CD14-positive monocyte (primary cell): ENCODE measurements around the gene BUB1. TPM values are rescaled to one million over a fixed set of nuclear protein-coding genes. Genes with fewer than 3 reads are reported as not detected.
"Not testable (repeated sequence)": the region's sequence is repeated elsewhere in the genome, so short reads cannot be mapped to it uniquely, and the experiment has no call there.

ENCODE experiments used
- DNase-seq, 3 donors: peaks; one replicate each; pipeline ENCODE4 v3.0.0-alpha.2; 2011 to 2022
- H2AFZ ChIP-seq: 2 replicates; pipeline ENCODE4 v1.6.0; 2012; ENCODE audit warnings: mild to moderate bottlenecking, low read depth, low read length, inconsistent platforms; ENCODE audit not compliant: insufficient read depth, poor library complexity, severe bottlenecking
- H3K27ac ChIP-seq, 2 donors: 1 replicate in 1 of 2; 2 replicates in 1 of 2; pipeline ENCODE4 v1.5.1; 2012 to 2013; ENCODE audit warnings: low read length in 2 of 2, control low read depth in 1 of 2, inconsistent platforms in 1 of 2, low read depth in 1 of 2, mild to moderate bottlenecking in 1 of 2
- H3K27me3 ChIP-seq, 2 donors: one replicate each; pipeline versions ENCODE4 v1.6.0 to v1.6.1; 2011 to 2013; ENCODE audit warnings: low read length in 2 of 2; ENCODE audit not compliant: control insufficient read depth in 2 of 2, insufficient read depth in 2 of 2
- H3K36me3 ChIP-seq, 2 donors: replicated peaks in 1 of 2; 1 replicate in 1 of 2; 2 replicates in 1 of 2; pipeline versions ENCODE4 v1.5.1 to v1.6.1; 2012 to 2013; ENCODE audit warnings: low read length in 2 of 2, control low read depth in 1 of 2, inconsistent platforms in 1 of 2, mild to moderate bottlenecking in 1 of 2; ENCODE audit not compliant: insufficient read depth in 2 of 2, control insufficient read depth in 1 of 2
- H3K4me1 ChIP-seq, 2 donors: 1 replicate in 1 of 2; 2 replicates in 1 of 2; pipeline versions ENCODE4 v1.5.1 to v1.6.1; 2012 to 2013; ENCODE audit warnings: low read length in 2 of 2, control low read depth in 1 of 2, inconsistent platforms in 1 of 2, mild to moderate bottlenecking in 1 of 2, moderate library complexity in 1 of 2; ENCODE audit not compliant: insufficient read depth in 2 of 2, control insufficient read depth in 1 of 2
- H3K4me2 ChIP-seq: replicated peaks from 2 replicates; pipeline ENCODE3; 2012; ENCODE audit warnings: low read length, moderate library complexity, mild to moderate bottlenecking; ENCODE audit not compliant: poor library complexity, severe bottlenecking; ENCODE audit errors: extremely low read depth
- H3K4me3 ChIP-seq, 3 experiments: fragments of 200-600 bp in 1 of 3; sonication (generic) in 1 of 3; replicated peaks in 1 of 3; 1 replicate in 2 of 3; 2 replicates in 1 of 3; pipeline ENCODE4 v1.5.1; 2011 to 2013; ENCODE audit warnings: low read length in 3 of 3, mild to moderate bottlenecking in 3 of 3, control low read depth in 2 of 3, low read depth in 2 of 3, inconsistent platforms in 1 of 3, moderate library complexity in 1 of 3
- H3K79me2 ChIP-seq: 2 replicates; pipeline ENCODE4 v1.6.0; 2012; ENCODE audit warnings: mild to moderate bottlenecking, control low read depth, inconsistent platforms, low read length, moderate library complexity; ENCODE audit not compliant: insufficient read depth
- H3K9ac ChIP-seq: 2 replicates; pipeline ENCODE4 v1.6.0; 2017; ENCODE audit warnings: low read length, mild to moderate bottlenecking; ENCODE audit not compliant: insufficient read depth, poor library complexity, severe bottlenecking
- H3K9me3 ChIP-seq, 2 donors: replicated peaks in 1 of 2; 1 replicate in 1 of 2; 2 replicates in 1 of 2; pipeline versions ENCODE4 v1.5.1 to v1.6.1; 2012 to 2013; ENCODE audit warnings: low read length in 2 of 2, control low read depth in 1 of 2; ENCODE audit not compliant: control insufficient read depth in 1 of 2, insufficient read depth in 1 of 2
- H4K20me1 ChIP-seq: 2 replicates; pipeline ENCODE4 v1.6.0; 2012; ENCODE audit warnings: mild to moderate bottlenecking, low read length, control low read depth, moderate library complexity; ENCODE audit not compliant: insufficient read depth
- H3K27ac Mint-ChIP-seq, 7 donors: one replicate each; pipeline ENCODE4 v1.8.0; 2020; ENCODE audit warnings: mild to moderate bottlenecking in 7 of 7, mixed read lengths in 7 of 7, moderate library complexity in 6 of 7, inconsistent platforms in 2 of 7
- H3K27me3 Mint-ChIP-seq, 3 donors: one replicate each; pipeline ENCODE4 v1.8.0; 2021 to 2022; ENCODE audit warnings: low read depth in 3 of 3, mild to moderate bottlenecking in 3 of 3, mixed read lengths in 3 of 3, moderate library complexity in 3 of 3, inconsistent platforms in 1 of 3
- H3K36me3 Mint-ChIP-seq, 2 donors: one replicate each; pipeline ENCODE4 v1.8.0; 2020; ENCODE audit warnings: mixed read lengths in 2 of 2, inconsistent platforms in 1 of 2, mild to moderate bottlenecking in 1 of 2
- H3K4me1 Mint-ChIP-seq: one replicate; pipeline ENCODE4 v1.8.0; 2020; ENCODE audit warnings: mild to moderate bottlenecking, mixed read lengths
- H3K4me3 Mint-ChIP-seq, 2 donors: one replicate each; pipeline ENCODE4 v1.8.0; 2020; ENCODE audit warnings: mild to moderate bottlenecking in 2 of 2, mixed read lengths in 2 of 2, moderate library complexity in 1 of 2
- H3K9me3 Mint-ChIP-seq, 7 donors: one replicate each; pipeline ENCODE4 v1.8.0; 2020 to 2022; ENCODE audit warnings: mixed read lengths in 7 of 7, mild to moderate bottlenecking in 6 of 7, moderate library complexity in 6 of 7, inconsistent platforms in 2 of 7
- WGBS: methylation state at CpG from one replicate; pipeline ENCODE4 v1.1.5; 2013; ENCODE audit warnings: missing lambda C conversion rate; ENCODE audit not compliant: insufficient coverage; 5-methylcytosine and 5-hydroxymethylcytosine counted together
- intact Hi-C, 2 donors: fragments of 100-400 bp; cut with micrococcal nuclease; formaldehyde crosslinking; loops; one replicate each; pipeline versions ENCODE4 v1.15.0 to v1.15.1; 2023
- polyA plus RNA-seq, 3 donors: library from polyadenylated mRNA; depleted of rRNA in 1 of 3; unstranded in 2 of 3; stranded (reverse) in 1 of 3; fragments of 300-500 nt in 2 of 3; fragments of >200 nt in 1 of 3; fragmentation: Illumina TruSeq in 2 of 3; gene quantifications; 1 replicate in 2 of 3; 2 replicates in 1 of 3; pipeline ENCODE4 v1.2.3, GENCODE V29; 2012 to 2021
- TF ChIP-seq, protein P1 (sequence below): fragments of 200-600 bp; IDR thresholded peaks from one replicate; pipeline ENCODE4 v1.8.0; 2022; ENCODE audit warnings: antibody characterized with exemption, mild to moderate bottlenecking

Gene BUB1
- polyA plus RNA-seq, 3 donors = 0.11 to 0.30 (median 0.24) TPM

DNA sequence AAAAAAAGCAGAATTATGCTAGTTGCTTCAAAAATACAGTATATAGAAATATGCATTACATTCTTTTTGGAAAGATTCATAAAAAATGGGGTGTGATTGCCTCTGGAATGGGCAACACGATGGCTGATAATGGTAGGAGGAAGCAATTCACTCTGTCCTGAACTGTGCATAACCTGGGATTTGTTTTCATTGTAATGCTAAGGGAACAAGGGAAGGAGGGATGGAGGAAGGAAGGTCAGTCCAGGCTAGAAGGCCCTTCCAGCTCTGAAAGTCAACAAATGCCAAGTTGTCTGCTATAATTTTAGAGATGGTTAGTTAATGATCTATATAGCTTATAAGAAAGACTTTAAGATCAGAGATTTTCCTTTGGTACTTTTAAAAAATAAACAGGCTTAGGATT is 40.8 kb downstream of the BUB1 start:
- Histone ChIP-seq H3K27ac (no peak overlapping the region), H3K4me1 (no peaks in the 10 kb centered on the region), H3K79me2 (no peaks in the 10 kb centered on the region), H2AFZ (no peak overlapping the region), H3K9ac (no peak overlapping the region), H3K4me3 (no peak overlapping the region), H4K20me1 (no peaks in the 10 kb centered on the region), H3K4me2 (no peak overlapping the region), H3K36me3 (peaks cover 46 to 68% of the 10 kb centered on the region in 2 donors), H3K27me3 (no peaks in the 10 kb centered on the region), H3K9me3 (no peaks in the 10 kb centered on the region)
- Mint-ChIP-seq H3K9me3 (no peaks in the 10 kb centered on the region), H3K27me3 (peaks cover 0 to 2% (median 0%) of the 10 kb centered on the region in 3 donors), H3K4me3 (no peak overlapping the region), H3K27ac (no peak overlapping the region), H3K36me3 (peaks cover 71 to 78% of the 10 kb centered on the region in 2 donors), H3K4me1 (no peaks in the 10 kb centered on the region)
- WGBS = 93% methylated on average over 1 of the region's 1 CpG
- intact Hi-C loops = no loop called here
- TF ChIP-seq, protein P1, sequence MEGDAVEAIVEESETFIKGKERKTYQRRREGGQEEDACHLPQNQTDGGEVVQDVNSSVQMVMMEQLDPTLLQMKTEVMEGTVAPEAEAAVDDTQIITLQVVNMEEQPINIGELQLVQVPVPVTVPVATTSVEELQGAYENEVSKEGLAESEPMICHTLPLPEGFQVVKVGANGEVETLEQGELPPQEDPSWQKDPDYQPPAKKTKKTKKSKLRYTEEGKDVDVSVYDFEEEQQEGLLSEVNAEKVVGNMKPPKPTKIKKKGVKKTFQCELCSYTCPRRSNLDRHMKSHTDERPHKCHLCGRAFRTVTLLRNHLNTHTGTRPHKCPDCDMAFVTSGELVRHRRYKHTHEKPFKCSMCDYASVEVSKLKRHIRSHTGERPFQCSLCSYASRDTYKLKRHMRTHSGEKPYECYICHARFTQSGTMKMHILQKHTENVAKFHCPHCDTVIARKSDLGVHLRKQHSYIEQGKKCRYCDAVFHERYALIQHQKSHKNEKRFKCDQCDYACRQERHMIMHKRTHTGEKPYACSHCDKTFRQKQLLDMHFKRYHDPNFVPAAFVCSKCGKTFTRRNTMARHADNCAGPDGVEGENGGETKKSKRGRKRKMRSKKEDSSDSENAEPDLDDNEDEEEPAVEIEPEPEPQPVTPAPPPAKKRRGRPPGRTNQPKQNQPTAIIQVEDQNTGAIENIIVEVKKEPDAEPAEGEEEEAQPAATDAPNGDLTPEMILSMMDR = no peak
- no peak for DNase-seq

DNA sequence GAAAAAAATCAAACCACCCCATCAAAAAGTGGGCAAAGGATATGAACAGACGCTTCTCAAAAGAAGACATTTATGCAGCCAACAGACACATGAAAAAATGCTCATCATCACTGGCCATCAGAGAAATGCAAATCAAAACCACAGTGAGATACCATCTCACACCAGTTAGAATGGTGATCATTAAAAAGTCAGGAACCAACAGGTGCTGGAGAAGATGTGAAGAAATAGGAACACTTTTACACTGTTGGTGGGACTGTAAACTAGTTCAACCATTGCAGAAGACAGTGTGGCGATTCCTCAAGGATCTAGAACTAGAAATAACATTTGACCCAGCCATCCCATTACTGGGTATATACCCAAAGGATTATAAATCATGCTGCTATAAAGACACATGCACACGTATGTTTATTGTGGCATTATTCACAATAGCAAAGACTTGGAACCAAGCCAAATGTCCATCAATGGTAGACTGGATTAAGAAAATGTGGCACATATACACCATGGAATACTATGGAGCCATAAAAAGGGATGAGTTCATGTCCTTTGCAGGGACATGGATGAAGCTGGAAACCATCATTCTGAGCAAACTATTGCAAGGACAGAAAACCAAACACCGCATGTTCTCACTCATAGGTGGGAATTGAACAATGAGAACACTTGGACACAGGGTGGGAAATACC is 41.8 kb downstream of the BUB1 start:
- H3K27me3 ChIP-seq, H3K4me3 Mint-ChIP-seq, H3K9ac ChIP-seq, H3K27me3 Mint-ChIP-seq, H3K9me3 Mint-ChIP-seq, H2AFZ ChIP-seq, intact Hi-C loops, H3K4me2 ChIP-seq, DNase-seq, H3K4me1 Mint-ChIP-seq, H4K20me1 ChIP-seq, H3K4me3 ChIP-seq, H3K27ac Mint-ChIP-seq, H3K4me1 ChIP-seq, H3K27ac ChIP-seq, H3K9me3 ChIP-seq, H3K79me2 ChIP-seq: not testable (repeated sequence)
- H3K36me3 ChIP-seq = peaks cover 36 to 58% of the 10 kb centered on the region in 2 donors
- peaks cover 61 to 70% of the 10 kb centered on the region in 2 donors for H3K36me3 Mint-ChIP-seq
- no CpG with 5 or more reads among the region's 4 CpGs for WGBS

DNA sequence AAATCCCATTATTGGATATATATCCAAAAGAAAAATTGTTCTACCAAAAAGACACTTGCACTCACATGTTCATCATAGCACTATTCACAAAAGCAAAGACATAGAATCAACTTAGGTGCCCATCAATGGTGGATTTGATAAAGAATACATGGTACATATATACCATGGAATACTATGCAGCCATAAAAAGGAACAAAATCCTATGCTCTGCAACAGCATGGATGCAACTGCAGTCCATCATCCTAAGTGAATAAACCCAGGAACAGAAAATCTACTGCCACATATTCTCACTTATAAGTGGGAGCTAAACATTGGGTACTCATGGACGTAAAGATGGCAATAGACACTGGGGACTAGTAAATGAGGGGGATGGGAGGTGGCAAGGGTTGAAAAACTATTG is 50.5 kb downstream of the BUB1 start:
- H3K9me3 ChIP-seq, H3K79me2 ChIP-seq, H3K4me1 ChIP-seq, intact Hi-C loops, H3K4me3 ChIP-seq, H2AFZ ChIP-seq, H3K27ac ChIP-seq, H3K4me3 Mint-ChIP-seq, H4K20me1 ChIP-seq, H3K4me2 ChIP-seq, H3K36me3 Mint-ChIP-seq, H3K9ac ChIP-seq, H3K9me3 Mint-ChIP-seq, H3K27me3 Mint-ChIP-seq, H3K27ac Mint-ChIP-seq, H3K27me3 ChIP-seq, H3K4me1 Mint-ChIP-seq, DNase-seq, H3K36me3 ChIP-seq: not testable (repeated sequence)
- WGBS = no CpG with 5 or more reads among the region's 1 CpG

DNA sequence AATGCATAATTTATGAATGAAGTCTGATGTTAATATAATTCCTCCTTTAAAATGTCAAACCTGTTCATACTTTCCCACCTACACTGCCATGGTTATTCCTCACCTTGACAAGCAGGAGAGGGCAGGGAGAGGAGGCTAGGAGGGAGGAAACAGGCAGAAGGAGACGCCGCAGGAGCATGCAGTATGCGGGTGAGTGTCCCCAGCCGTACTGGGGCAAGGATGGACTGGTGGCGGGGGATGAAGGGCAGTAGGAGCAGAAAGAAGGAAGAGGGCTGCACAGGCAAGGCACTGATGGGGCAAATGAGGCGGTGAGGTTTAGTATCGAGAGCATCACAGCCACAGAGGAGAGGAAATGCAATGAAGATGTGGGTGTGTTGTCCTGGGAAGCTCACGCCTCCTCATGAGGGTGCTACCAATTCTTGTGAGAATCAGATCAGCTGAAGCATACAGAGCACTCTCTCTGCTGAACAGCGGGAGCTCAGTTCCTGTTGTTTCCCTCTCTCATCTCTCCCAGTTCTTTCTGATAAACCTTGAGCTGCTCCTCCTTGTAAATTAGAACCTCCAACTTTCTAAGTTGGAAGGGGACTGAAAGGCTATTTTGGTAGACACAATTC is 58.4 kb downstream of the BUB1 start:
- H3K9me3 Mint-ChIP-seq, intact Hi-C loops, H2AFZ ChIP-seq, DNase-seq, H3K27ac Mint-ChIP-seq, H4K20me1 ChIP-seq, H3K4me1 ChIP-seq, H3K27me3 ChIP-seq, H3K36me3 ChIP-seq, H3K4me1 Mint-ChIP-seq, H3K4me3 Mint-ChIP-seq, H3K36me3 Mint-ChIP-seq, H3K9ac ChIP-seq, H3K79me2 ChIP-seq, H3K27ac ChIP-seq, H3K9me3 ChIP-seq, H3K27me3 Mint-ChIP-seq, H3K4me2 ChIP-seq, H3K4me3 ChIP-seq: not testable (repeated sequence)
- WGBS = no CpG with 5 or more reads among the region's 9 CpGs
